ENCODE results near the gene MAGI1.

The MAGI1 gene

DNA sequence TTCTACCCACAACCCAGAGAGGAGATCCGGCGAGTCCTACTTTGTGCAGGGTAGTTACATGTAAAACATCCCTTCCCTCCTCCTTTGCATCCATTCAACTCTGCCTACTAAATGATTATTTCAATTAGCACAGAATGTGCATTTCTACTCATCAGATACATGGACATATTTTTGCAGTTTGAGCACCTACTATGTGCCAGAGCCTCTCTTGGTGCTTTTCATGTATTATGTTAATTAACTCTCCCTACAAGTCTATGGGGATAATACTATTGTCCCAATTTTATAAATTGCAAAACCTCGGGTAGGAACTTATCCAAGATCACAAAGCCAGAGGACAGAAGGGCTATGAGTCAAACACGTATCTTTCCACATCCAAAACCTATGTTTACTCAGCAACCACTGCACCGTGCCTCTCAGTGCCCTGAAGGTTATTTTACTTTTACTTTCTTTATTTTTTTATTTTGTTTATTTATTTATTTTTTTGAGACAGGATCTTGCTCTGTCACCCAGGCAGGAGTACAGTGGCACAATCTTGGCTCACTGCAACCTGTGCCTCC lies 432.8 kb downstream of the MAGI1 start:
- no peak for DNase-seq

DNA sequence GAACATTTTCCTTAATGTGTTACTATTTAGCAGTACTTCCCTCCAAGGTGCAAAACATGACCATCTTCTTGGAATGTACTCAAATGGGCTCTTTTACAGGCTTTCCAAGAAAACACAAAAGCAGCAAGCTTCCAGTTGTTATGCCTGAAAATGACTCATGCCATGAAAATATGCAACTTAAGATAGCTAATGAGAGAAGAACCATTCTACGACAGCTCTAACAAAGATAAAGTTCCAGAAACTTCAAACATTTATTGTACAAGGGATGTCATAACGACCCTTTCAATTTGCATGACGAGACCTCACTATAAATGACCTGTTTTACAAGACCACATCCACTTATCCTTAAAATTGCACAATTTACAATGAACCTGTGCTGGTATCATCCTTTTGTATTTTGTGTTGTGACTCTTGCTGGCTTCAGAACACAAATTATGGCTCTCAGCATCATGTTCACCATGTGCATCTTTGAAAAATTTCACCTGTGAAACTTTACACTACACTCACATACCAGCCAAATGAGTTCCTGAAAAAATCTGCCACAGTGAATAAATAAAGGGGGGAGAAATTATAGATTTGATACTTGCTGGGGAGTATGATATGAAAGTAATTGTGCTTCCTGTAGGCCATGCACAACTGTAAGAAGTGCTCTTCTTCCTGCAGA lies 433.7 kb downstream of the MAGI1 start:
- no peak for DNase-seq

DNA sequence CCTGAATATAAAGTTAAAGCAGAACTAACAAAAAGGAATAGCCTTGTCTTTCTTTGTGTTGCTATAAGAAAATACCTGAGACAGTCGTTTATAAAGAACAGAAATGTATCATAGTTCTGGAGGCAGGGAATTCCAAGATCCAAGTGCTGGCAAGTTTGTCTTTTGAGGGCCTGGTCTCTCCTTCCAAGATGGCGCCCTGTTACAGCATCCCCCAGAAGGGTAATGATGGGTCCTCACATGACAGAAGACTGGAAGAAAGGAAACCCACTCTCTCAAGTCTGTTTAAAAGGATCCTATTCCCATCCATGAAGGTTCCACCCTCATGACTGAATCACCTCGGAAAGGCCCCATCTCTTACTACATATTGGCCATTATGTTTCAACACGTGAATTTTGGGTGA lies 435.1 kb downstream of the MAGI1 start:
- DNase-seq: no peak

DNA sequence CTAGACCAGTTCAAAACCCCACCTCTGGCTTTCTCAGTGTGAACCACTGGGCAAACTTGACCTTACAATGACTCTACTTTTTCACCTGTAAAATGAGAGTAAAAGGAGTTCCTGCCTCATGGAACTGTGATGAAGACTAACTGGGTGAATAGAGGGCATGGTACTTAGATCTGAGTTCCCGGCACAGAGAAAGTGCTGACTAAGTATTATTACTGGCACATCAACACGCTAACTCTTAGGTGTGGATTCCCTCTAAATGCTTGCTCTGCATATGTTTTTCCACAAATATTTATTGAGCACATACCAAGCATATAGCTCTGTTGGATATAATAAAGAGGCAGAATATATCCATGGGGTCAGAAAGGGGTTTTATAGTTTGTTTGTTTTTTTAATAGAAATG lies 437.8 kb downstream of the MAGI1 start:
- no peak for DNase-seq

DNA sequence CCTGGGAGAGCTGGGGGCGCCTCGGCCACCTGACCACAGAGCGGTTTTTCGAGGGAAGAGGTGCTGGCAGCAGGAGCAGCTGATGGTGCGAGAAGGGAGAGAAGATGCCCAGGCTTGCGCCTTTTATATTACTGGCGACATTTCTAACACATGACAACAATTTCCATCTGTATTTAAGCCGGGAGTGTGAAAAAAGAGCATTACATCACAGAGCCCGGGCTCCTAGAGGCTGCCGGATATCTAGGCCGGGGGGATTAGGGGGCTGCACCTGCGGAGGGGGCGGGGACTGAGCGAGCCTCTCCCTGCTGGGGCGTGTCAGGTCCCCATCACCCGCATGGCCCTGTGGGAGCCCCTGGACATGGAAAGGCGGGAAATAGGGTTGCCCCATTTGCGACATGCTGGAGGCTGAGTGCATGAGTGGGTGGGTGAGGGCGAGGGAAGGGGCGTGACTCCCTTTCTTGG lies 440.7 kb downstream of the MAGI1 start:
- no peak for DNase-seq

DNA sequence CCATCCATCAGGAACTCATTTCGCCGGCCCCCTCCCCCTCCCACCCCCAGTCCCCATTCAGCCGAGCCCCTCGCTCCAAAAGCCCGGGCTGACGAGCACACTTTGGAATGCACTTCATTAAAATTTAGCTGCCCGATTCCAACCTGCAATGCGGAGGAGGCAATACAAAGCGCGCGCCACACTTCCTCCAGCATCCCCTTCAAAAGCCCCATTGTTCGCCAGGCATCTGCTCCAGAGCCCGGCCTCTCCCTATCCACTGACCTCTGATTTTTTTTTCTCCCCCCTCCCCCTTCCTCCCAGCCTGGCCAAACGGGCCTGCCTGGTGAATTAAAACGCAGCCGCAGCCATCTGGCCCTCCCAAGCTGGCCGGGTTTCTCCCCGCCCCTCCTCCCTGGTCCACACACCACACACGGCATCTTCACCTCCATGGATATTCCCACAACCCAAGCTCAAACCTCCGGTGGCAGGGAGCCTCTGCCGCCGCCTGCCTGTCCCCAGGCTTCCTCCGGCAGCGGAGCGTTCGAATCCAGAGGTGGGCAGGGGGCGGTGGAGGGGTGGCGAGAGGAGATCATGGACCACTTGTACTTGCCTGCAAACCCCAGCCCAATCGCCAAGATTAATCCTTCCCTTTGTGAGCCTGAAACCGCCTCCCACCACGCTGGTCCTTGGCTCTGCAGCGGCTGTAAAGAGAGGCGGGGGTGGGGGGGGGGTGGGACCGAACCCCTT lies 441.3 kb downstream of the MAGI1 start:
- no peak for DNase-seq

DNA sequence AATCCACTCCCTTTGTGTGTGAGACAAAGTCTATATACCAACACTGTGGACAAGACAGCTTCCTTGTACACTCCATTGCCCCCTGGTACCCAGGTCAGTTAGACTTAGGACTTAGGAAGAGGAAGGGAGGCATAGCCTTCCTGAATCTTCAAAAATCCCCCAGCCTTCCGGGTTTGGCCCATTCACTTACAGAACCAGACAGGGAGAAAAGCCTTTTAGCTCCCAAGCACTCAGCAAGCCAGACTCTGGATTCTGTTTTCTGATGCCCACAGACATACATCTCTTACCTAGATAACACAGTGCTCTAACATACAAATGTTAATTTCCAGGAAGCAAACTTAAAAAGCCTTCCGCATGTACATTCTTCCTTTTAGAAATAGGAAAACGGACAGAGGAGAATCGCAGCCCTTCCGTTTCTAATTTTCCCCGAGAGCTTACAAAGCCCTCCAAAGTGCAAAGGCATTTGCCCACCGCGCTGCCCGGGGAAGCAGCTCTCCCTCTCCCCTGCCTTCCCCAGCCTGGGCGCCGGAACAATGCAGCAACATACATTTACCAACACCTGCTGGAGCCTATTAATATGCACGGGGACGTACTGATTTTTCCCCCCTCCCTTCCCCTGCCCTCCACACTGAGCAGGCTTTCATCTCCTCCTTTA lies 442.0 kb downstream of the MAGI1 start:
- DNase-seq: no peak

DNA sequence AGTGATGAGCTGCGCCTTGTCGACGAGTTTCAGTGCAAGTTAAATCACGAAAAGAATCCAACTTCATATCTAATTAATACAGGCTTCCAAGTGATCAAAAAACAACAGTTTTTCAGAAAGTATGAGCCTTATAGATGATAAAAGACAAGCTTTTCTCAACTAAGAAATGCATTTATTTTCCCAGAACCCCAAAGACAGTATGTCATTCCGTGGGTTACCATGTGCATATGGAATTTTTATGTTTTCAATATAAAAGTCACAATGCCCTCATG lies 442.8 kb downstream of the MAGI1 start:
- DNase-seq: no peak

DNA sequence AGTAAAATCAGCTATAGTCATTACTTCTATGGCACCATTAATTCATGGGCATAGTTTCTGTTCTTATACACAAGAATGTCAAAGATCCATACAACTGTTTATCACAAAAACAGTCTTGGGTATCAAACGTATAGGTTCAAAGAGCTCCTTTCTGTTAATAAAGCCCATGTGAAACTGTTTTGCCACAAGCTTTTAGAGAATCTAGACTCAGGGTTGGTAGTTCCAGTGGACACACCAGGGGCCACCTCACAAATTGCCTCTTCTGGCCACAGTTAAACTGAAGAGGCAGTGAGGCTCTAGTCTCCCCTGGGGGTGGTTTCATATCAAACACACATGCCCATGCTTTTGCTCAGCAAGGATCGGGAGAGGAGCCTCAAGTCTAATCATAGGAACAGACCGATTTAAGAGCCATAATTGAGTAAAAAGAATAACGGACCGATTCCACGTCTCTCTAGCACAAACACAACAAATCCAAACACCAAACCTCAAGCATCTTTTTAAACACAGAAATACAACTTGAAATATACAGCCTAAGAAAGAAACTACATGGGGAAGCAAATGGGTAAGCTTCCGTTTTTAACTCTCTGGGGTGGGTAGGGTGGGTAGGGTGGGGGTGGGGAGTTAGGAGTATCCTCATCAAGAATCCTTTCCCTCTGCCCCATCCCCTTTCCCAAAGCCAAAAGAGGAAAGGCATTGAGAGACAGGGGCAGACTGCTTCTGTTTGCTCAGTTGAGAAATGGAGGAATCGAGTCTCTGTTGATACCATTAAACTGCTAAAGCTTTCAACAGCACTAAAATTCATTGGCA lies 443.3 kb downstream of the MAGI1 start:
- no peak for DNase-seq

DNA sequence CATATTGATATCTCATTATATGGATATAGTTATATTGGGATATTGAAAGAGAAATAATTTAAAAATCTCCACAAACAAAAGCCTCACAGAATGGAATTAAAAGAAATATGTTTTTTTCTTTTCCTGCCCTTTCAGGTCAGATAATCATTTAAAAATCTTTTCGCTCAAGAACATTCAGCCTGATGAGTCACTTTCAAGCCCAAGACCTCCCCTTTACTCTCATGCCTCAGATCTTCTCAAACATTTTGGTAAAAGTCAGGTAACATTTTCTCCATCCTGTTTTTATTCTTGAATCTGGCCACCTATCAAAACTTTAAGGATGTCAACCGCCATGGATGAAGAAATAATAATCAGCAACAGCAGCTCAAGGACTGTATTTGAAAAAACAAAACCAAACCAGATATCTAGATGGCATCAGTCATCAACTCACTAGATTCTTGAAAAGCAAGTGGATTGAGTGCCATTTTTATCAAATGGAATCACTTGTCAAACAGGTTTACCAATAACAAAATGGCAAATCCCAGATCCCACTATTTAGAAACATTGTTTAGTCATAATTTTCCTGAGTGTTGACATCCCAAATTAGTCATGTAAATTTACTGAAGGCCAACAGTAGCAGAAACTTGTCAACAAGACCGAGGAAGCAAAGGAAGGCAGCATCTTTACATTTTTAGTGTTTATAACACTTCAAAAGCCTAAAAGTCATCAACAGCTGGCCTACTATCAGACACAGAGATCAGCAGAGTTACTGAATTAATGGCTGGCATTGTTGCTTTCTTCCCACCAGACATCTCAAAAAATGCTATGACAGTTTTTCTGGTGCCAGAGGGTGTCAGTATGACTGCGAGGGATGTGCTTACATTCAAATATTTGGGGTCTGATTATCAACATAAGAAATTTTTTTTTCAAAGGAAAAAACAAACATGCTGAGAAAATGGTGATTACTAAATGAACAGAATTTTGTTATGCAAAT lies 444.7 kb downstream of the MAGI1 start:
- DNase-seq: no peak

DNA sequence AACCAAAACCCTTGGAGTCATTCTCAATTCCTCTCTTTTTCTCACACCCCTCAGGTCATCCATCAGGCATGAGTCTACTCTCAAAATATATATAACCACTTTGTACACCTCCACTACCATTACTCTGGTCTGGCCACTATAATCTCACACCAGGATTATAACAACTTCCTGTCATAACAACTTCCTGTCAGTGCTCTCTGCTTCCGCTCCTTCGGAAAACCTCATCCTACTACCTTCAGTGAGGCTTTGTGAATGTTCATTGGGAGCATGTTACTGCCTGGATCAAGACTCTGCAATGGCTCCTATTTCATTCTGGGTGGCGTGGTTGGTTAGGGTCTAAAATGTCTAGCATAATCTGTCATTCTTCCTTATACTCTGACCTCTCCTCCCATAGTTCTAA lies 447.4 kb downstream of the MAGI1 start:
- no peak for DNase-seq

DNA sequence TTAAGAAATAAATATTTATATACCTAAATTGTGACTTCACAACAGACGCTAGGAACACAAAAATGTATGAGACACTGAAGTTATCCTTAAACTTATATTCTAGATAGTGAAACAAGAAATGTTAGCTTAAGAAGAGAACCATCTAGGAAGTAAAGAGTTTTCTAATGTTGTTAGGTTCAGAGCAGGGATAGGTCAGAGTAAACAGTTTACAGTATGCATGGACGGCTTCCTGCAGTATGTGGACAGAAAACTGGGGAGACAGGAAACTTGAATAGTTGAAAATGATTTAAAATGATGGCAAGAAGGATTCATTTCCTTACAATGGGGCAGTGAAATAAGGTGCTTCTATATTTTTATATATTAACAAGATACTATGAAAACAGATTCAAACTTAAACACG lies 449.8 kb downstream of the MAGI1 start:
- DNase-seq: no peak

DNA sequence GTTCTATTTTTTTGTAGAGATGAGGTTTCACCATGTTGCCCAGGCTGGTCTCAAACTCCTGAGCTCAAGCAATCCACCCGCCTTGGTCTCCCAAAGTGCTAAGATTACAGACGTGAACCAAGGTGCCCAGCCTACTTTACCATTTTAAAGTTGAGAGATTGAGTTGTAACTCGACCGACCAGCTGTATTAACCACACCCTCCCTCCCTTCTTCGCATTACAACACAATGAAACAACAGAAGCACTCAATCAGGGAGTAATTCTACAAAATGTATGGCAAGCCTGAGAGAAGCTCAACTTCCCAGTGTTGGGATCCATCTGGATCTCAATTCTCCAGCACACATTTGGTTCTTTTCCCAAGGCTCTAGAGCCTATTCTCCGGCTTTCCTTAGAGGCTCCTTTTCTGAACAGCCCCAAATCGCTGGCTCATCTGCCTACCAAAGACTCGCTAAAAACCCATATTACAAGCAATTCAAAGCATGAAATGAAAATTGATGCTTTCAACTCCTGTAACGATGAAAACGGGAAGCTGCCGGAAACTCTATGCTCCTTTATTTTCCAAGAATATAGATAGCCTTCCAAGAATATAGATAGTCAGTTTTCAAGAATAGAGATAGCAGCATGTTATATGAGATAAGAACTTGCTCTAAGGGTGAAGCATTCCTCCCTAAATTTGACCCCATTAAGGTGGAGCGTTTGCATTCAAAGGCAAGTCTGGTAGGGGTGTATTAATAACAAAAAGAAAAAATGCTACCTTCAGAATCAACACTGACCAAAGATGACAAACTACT lies 450.9 kb downstream of the MAGI1 start:
- no peak for DNase-seq

DNA sequence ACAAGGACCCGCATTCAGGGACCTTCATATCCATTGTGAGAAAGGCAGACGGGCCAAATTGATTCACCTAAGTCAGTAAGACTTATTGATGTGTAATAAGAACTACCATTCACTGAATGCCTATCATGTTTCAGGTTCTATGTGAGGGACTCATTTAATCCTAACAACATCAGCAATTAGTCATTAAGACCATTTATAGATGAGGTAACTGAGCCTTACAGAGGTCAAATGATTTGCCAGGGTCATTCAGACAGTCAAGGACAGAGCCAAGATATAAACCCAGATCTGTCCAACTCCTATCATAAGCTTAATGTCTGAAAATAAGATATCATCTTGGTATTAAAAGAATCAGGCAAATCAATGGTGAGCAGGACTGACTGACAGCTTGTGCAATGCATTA lies 453.8 kb downstream of the MAGI1 start:
- DNase-seq: no peak

DNA sequence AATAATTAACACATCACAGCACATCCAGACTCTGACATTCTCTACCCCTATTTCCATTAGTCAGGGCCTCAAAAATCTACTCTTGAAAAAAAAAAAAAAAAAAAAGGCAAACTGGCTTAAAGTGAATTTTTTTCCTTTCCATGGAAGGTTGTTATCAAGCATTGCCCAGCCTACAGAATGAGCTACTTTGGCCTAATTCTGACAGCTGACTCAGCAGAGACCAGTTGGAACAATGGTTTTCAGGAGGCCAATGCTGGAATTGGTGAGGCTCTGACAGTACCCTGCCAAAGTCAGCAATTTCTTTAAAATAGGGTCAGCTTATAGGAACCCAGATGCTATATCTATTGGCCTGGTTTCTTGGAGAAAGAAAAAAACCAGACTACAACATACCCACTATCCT lies 454.7 kb downstream of the MAGI1 start:
- no peak for DNase-seq

DNA sequence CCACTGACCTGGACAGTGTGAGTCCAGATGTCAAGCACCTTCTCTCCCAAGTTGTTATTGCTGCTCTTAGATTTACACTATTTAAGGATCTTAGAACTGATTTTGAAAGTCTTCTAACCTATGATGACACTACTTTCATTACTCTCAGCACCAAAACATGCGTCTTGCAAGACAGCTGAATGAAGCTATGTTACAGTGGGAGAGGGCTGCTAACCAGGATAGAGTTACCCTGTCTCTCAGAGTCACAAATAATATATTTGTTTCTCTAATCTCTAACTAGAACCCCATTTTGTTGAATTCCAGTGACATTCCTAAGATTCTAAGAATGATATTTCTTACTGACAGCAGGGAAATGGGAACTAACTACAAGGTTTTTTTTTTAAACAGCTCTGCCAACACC lies 455.5 kb downstream of the MAGI1 start:
- DNase-seq: no peak

DNA sequence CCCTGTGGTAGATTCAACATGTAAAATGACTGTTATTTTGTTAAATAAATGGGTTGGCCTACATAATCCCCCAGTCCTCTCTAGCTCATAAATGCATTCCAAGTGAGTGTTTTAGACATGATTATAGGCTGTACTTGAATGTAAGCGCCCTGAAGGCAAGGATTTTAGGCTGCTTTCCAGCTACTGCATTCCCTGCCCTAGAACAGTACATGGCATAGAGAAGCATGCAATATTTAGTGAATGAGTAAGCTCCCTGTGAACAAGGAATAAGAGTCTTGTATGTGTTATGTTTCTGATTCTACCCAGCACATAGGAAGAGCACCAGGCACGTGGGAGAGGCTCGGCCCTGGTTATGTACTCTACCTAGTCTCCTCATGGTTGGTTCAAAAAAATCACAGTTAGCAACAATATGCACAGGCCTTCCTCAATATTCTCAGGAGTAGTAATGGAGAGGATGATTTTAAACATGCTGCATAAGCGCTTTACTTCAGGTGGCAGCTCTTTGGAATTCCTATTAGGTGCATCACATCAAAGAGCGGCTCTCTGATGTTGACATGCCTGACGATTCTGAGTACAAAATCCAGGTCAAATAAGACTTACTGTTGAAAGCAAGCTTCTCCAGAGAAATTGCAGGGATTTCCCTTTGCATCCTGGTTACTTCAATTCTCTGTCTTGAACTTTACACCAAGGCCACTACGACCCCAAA lies 456.6 kb downstream of the MAGI1 start:
- DNase-seq: no peak

DNA sequence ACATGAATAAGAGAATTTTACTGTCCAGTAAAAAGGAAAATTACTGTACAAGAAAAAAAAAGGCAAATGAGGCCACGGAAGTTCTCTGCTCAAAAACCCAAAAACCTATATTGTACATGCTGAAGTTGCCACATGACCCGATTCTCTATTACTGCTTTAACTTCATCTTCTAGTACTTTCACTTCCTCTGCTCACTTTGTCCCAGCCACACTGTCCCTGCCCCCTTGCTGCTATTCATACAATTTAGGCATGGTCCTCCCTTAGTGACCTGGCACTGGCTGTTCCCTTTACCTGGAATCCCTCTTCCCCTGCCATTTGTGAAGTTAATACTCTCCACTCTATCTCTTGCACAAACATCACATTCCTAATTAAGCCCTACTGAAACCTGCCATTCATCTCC lies 457.4 kb downstream of the MAGI1 start:
- no peak for DNase-seq

DNA sequence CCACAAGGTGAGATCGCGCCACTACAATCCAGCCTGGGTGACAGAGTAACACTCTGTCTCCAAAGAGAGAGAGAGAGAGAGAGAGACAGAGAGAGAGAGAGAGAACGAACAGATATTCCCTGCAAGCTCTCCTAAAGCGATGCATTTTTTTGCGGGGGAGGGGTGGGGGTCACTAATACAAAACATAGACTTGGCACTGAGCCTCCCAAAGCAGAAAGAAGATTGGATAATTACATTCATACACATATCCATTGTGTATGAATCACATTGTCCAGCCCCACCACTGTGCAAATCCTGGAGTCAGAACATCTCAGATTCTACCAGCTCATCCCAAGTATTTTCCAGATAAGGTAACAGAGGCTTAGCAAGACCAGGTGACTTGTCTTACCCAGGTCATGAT lies 459.9 kb downstream of the MAGI1 start:
- DNase-seq: no peak

DNA sequence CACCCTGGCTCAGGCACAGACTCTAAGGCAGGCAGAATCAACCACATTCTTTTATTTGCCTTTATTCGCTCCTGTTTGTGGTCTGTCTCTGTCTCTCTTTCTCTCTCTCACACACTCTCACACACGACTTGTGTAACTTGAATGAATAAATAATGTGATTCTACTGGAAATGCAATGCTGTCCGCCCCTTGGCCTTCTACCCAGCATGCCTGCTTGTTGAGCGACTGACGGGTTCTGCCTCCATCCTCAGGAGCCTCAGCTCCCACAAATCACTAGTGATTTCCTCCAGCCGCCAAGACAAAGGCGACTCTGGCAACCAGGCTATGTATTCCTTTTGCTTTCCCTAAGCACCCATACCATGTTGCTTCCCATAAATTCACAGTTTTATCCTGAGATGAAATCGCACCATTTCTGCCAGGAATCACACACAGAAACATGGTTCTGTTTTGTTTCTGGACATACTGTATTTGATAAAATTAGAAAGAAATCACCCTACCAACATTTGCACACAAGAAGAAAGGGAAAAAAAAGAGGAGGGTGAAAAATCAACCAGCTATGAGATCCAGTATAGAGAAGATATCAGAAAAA lies 460.8 kb downstream of the MAGI1 start:
- DNase-seq: no peak

Measured in stimulated activated CD4-positive, alpha-beta T cell treated with anti-CD3 and anti-CD28 coated beads, Interleukin-4, amount 100 ng/mL, for 4 hours (primary cell).